Naive thymus-derived CD8-positive, alpha-beta T cell (primary cell): ENCODE results near the gene LRPAP1. TPM values are rescaled to one million over a fixed set of nuclear protein-coding genes. Genes with fewer than 3 reads are reported as not detected.
"Not testable (repeated sequence)": the region's sequence is repeated elsewhere in the genome, so short reads cannot be mapped to it uniquely, and the experiment has no call there.

ENCODE experiments used
- ATAC-seq, 2 donors: fragments of 150-1000 bp; cut with Tn5 transposase in 1 of 2; sonication (Bioruptor Pico), chemical (Tn5 transposase) in 1 of 2; 1 replicate in 1 of 2; 2 replicates in 1 of 2; pipeline ENCODE4 v1.10.0; 2021; ENCODE audit warnings: mild to moderate bottlenecking in 2 of 2, moderate library complexity in 2 of 2
- POLR2A ChIA-PET: fragments of 350-600 bp; sonication (Branson Sonifier 250); formaldehyde crosslinking; loops from one replicate; lab custom pipeline; 2021; ENCODE audit warnings: antibody characterized with exemption; lab: Charles Lee
- DNase-seq, 10 donors: peaks; one replicate each; pipeline versions ENCODE4 v3.0.0 to v3.0.0-alpha.2; 2020 to 2022
- H3K27ac Mint-ChIP-seq, 10 donors: one replicate each; pipeline ENCODE4 v1.8.0; 2020 to 2022; ENCODE audit warnings: mild to moderate bottlenecking in 10 of 10, mixed read lengths in 10 of 10, moderate library complexity in 4 of 10, inconsistent platforms in 1 of 10
- H3K27me3 Mint-ChIP-seq, 5 donors: one replicate each; pipeline ENCODE4 v1.8.0; 2021 to 2022; ENCODE audit warnings: mixed read lengths in 5 of 5
- H3K36me3 Mint-ChIP-seq, 3 donors: one replicate each; pipeline ENCODE4 v1.8.0; 2020 to 2022; ENCODE audit warnings: mixed read lengths in 3 of 3, mild to moderate bottlenecking in 2 of 3, inconsistent platforms in 1 of 3
- H3K4me1 Mint-ChIP-seq, 4 donors: one replicate each; pipeline ENCODE4 v1.8.0; 2021 to 2022; ENCODE audit warnings: mixed read lengths in 4 of 4
- H3K4me3 Mint-ChIP-seq, 10 donors: one replicate each; pipeline ENCODE4 v1.8.0; 2020 to 2022; ENCODE audit warnings: mild to moderate bottlenecking in 10 of 10, mixed read lengths in 10 of 10, moderate library complexity in 6 of 10, inconsistent platforms in 1 of 10
- H3K9me3 Mint-ChIP-seq, 9 donors: one replicate each; pipeline ENCODE4 v1.8.0; 2020 to 2022; ENCODE audit warnings: mixed read lengths in 9 of 9, mild to moderate bottlenecking in 3 of 9, inconsistent platforms in 1 of 9, moderate library complexity in 1 of 9
- polyA plus RNA-seq, 3 donors: library from polyadenylated mRNA; unstranded; fragments of 300-500 nt; fragmentation: Illumina TruSeq; gene quantifications; one replicate each; pipeline ENCODE4 v1.2.3, GENCODE V29; 2021
- total RNA-seq, 8 experiments: library from RNA in 2 of 8; stranded (reverse) in 2 of 8; gene quantifications; one replicate each; pipeline ENCODE4 v1.2.3 and lab custom pipeline; 2021 to 2026

The LRPAP1 gene
- total and polyA plus RNA-seq, 5 experiments from 2014 or later: 82.0 to 126 (median 113) TPM

GRCh38 chr4:3464349-3464905, 67.8 kb downstream of the LRPAP1 start:
- POLR2A ChIA-PET: no interaction called here
- H3K27ac Mint-ChIP-seq: no peak overlapping the region
- peaks cover 0 to 7% (median under 1%) of the 10 kb centered on the region in 4 donors for H3K4me1 Mint-ChIP-seq
- H3K36me3 Mint-ChIP-seq: peaks cover 0 to 4% (median 0%) of the 10 kb centered on the region in 3 donors
- peaks cover 2 to 39% (median 11%) of the 10 kb centered on the region in 5 donors for H3K27me3 Mint-ChIP-seq
- H3K9me3 Mint-ChIP-seq: peaks cover 0 to 6% (median 2%) of the 10 kb centered on the region in 9 donors
- DNase-seq (peak in 1 of 10 donors; percentile 3), ATAC-seq (no peak)
- peak overlapping the region in 4 of 10 donors; percentile 30 to 43 (median 40) for H3K4me3 Mint-ChIP-seq

- H3K4me1 Mint-ChIP-seq: peaks cover 0 to 7% (median under 1%) of the 10 kb centered on the region in 4 donors
- POLR2A ChIA-PET: no interaction called here
- H3K9me3 Mint-ChIP-seq: peaks cover 0 to 6% (median 2%) of the 10 kb centered on the region in 9 donors
- peaks cover 0 to 4% (median 0%) of the 10 kb centered on the region in 3 donors for H3K36me3 Mint-ChIP-seq
- H3K4me3 Mint-ChIP-seq: peak overlapping the region in 1 of 10 donors; percentile 70
- no peak overlapping the region for H3K27ac Mint-ChIP-seq
- peaks cover 2 to 39% (median 13%) of the 10 kb centered on the region in 5 donors for H3K27me3 Mint-ChIP-seq
- DNase-seq (peak in 1 of 10 donors; percentile 5), ATAC-seq (no peak)
These were observed 68.5 kb downstream of the LRPAP1 start for GRCh38 chr4:3463556-3464348.

- peak within 1 kb of the TSS in 6 of 10 donors; percentile 45 to 72 (median 52) for H3K4me3 Mint-ChIP-seq
- H3K27ac Mint-ChIP-seq: peak within 1 kb of the TSS in 1 of 10 donors; percentile 18
- peaks cover 2 to 39% (median 16%) of the 10 kb centered on the region in 5 donors for H3K27me3 Mint-ChIP-seq
- POLR2A ChIA-PET: no interaction called here
- DNase-seq: peak in 1 of 10 donors; percentile 4
- peaks cover 0 to 6% (median 2%) of the 10 kb centered on the region in 9 donors for H3K9me3 Mint-ChIP-seq
- no peak for ATAC-seq
- peaks cover 0 to 7% (median under 1%) of the 10 kb centered on the region in 4 donors for H3K4me1 Mint-ChIP-seq
- H3K36me3 Mint-ChIP-seq: peaks cover 0 to 4% (median 0%) of the 10 kb centered on the region in 3 donors
These were observed 69.3 kb downstream of the LRPAP1 start, which contains the start of gene DOK7 for GRCh38 chr4:3462790-3463415. DOK7 (plus strand) TSS chr4:3463306; CDS start chr4:3463376, 70 bp downstream.

- peaks cover 0 to 6% (median 2%) of the 10 kb centered on the region in 9 donors for H3K9me3 Mint-ChIP-seq
- peak overlapping the region in 1 of 10 donors; percentile 18 for H3K27ac Mint-ChIP-seq
- peak overlapping the region in 6 of 10 donors; percentile 45 to 72 (median 52) for H3K4me3 Mint-ChIP-seq
- peak in 1 of 10 donors; percentile 2 for DNase-seq
- peaks cover 0 to 4% (median 0%) of the 10 kb centered on the region in 3 donors for H3K36me3 Mint-ChIP-seq
- H3K27me3 Mint-ChIP-seq: peaks cover 2 to 39% (median 16%) of the 10 kb centered on the region in 5 donors
- peaks cover 0 to 7% (median under 1%) of the 10 kb centered on the region in 4 donors for H3K4me1 Mint-ChIP-seq
- POLR2A ChIA-PET: no interaction called here
- ATAC-seq: no peak
These were observed 69.9 kb downstream of the LRPAP1 start for GRCh38 chr4:3462321-3462789.

- Mint-ChIP-seq H3K4me3 (peak overlapping the region in 1 of 10 donors; percentile 70), H3K9me3 (peaks cover 0 to 10% (median 2%) of the 10 kb centered on the region in 9 donors), H3K27ac (no peak overlapping the region), H3K27me3 (peaks cover 2 to 39% (median 16%) of the 10 kb centered on the region in 5 donors), H3K36me3 (peaks cover 0 to 4% (median under 1%) of the 10 kb centered on the region in 3 donors), H3K4me1 (peaks cover 0 to 7% (median under 1%) of the 10 kb centered on the region in 4 donors)
- POLR2A ChIA-PET: no interaction called here
- DNase-seq (peak in 1 of 10 donors; percentile 6), ATAC-seq (no peak)
These were observed 70.5 kb downstream of the LRPAP1 start for GRCh38 chr4:3461515-3462291.

GRCh38 chr4:3460926-3461325, 71.3 kb downstream of the LRPAP1 start:
- H3K9me3 Mint-ChIP-seq: peaks cover 0 to 18% (median 3%) of the 10 kb centered on the region in 9 donors
- DNase-seq (no peak), ATAC-seq (no peak)
- peaks cover 2 to 39% (median 16%) of the 10 kb centered on the region in 5 donors for H3K27me3 Mint-ChIP-seq
- peaks cover 0 to 5% (median 2%) of the 10 kb centered on the region in 3 donors for H3K36me3 Mint-ChIP-seq
- POLR2A ChIA-PET: no interaction called here
- no peak overlapping the region for H3K4me3 Mint-ChIP-seq
- H3K4me1 Mint-ChIP-seq: peaks cover 0 to 7% (median under 1%) of the 10 kb centered on the region in 4 donors
- H3K27ac Mint-ChIP-seq: no peak overlapping the region

GRCh38 chr4:3459156-3459555, 73.1 kb downstream of the LRPAP1 start:
- H3K4me3 Mint-ChIP-seq, H3K4me1 Mint-ChIP-seq, ATAC-seq, DNase-seq, H3K27ac Mint-ChIP-seq, POLR2A ChIA-PET: not testable (repeated sequence)
- Mint-ChIP-seq H3K36me3 (peaks cover 0 to 20% (median 9%) of the 10 kb centered on the region in 3 donors), H3K27me3 (peaks cover 2 to 25% (median 9%) of the 10 kb centered on the region in 5 donors), H3K9me3 (peaks cover 0 to 34% (median 12%) of the 10 kb centered on the region in 9 donors)

- POLR2A ChIA-PET: no interaction called here
- H3K36me3 Mint-ChIP-seq: peaks cover 0 to 20% (median 9%) of the 10 kb centered on the region in 3 donors
- DNase-seq (no peak), ATAC-seq (no peak)
- H3K4me1 Mint-ChIP-seq: peaks cover 0 to 7% (median 0%) of the 10 kb centered on the region in 4 donors
- peaks cover 2 to 25% (median 9%) of the 10 kb centered on the region in 5 donors for H3K27me3 Mint-ChIP-seq
- H3K27ac Mint-ChIP-seq: no peak overlapping the region
- no peak overlapping the region for H3K4me3 Mint-ChIP-seq
- peaks cover 0 to 39% (median 12%) of the 10 kb centered on the region in 9 donors for H3K9me3 Mint-ChIP-seq
These were observed 73.9 kb downstream of the LRPAP1 start for GRCh38 chr4:3458371-3458770.

- H3K36me3 Mint-ChIP-seq: peaks cover 0 to 20% (median 9%) of the 10 kb centered on the region in 3 donors
- H3K27ac Mint-ChIP-seq, ATAC-seq, H3K4me3 Mint-ChIP-seq, DNase-seq, H3K4me1 Mint-ChIP-seq, POLR2A ChIA-PET: not testable (repeated sequence)
- H3K27me3 Mint-ChIP-seq: peaks cover 2 to 12% (median 3%) of the 10 kb centered on the region in 5 donors
- peaks cover 0 to 39% (median 12%) of the 10 kb centered on the region in 9 donors for H3K9me3 Mint-ChIP-seq
These were observed 76.6 kb downstream of the LRPAP1 start for GRCh38 chr4:3455596-3455995.
